ENCODE results near the gene KLF7.

The KLF7 gene

DNA sequence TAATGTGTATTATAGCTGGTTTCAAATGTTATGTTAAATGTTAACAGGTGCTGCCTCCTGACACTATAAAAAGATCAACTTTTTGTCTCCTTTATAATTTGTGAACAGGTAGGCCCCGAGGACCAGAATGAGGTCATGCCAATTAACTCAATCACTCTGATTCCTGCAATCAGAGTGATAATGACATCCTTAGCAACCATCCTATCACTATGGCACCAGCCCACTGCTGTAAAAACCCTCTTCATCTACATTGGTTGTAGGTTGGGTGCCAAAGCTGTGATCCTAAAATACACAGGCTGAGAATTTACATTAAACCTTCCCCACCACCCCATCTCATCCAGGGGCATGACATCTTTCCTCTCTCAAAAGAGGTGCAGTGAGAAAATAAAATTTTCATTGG is 122.9 kb downstream of the KLF7 start:
- H3K4me1 ChIP-seq (ENCODE audit: insufficient read depth, low read length) = peaks cover 7% of the 10 kb centered on the region; the same call in 1 of the 2 replicates
- H3K27ac ChIP-seq (ENCODE audit: low read length) = no peak overlapping the region
- no peak overlapping the region for H3K4me2 ChIP-seq (ENCODE audit: insufficient read depth, low read length)
- H4K20me1 ChIP-seq (ENCODE audit: insufficient read depth, low read length) = no peaks in the 10 kb centered on the region
- no peak overlapping the region for H3K4me3 ChIP-seq (ENCODE audit: low read depth in 1 of 2, low read length in 2 of 2)
- TF ChIP-seq, protein P1, sequence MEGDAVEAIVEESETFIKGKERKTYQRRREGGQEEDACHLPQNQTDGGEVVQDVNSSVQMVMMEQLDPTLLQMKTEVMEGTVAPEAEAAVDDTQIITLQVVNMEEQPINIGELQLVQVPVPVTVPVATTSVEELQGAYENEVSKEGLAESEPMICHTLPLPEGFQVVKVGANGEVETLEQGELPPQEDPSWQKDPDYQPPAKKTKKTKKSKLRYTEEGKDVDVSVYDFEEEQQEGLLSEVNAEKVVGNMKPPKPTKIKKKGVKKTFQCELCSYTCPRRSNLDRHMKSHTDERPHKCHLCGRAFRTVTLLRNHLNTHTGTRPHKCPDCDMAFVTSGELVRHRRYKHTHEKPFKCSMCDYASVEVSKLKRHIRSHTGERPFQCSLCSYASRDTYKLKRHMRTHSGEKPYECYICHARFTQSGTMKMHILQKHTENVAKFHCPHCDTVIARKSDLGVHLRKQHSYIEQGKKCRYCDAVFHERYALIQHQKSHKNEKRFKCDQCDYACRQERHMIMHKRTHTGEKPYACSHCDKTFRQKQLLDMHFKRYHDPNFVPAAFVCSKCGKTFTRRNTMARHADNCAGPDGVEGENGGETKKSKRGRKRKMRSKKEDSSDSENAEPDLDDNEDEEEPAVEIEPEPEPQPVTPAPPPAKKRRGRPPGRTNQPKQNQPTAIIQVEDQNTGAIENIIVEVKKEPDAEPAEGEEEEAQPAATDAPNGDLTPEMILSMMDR (IDR thresholded peaks at IDR 0.05; ENCODE audit: borderline replicate concordance, extremely low read depth, low read length, poor library complexity, severe bottlenecking) = no peak
- TF ChIP-seq EZH2 (IDR thresholded peaks at IDR 0.05; ENCODE audit: borderline replicate concordance, low read depth, low read length, severe bottlenecking) = no peak
- no peaks in the 10 kb centered on the region for H3K9me3 ChIP-seq (ENCODE audit: insufficient read depth, low read length, severe bottlenecking)
- no peaks in the 10 kb centered on the region for H3K36me3 ChIP-seq (ENCODE audit: insufficient read depth, low read length)
- ATAC-seq (ENCODE audit: insufficient read depth, low read depth) (no peak), DNase-seq (no peak)
- H3K27me3 ChIP-seq (ENCODE audit: insufficient read depth, low read length, poor library complexity) = peaks cover 3% of the 10 kb centered on the region
- no peaks in the 10 kb centered on the region for H3K79me2 ChIP-seq (ENCODE audit: insufficient read depth, low read length)
- H3K9ac ChIP-seq (ENCODE audit: low read depth, low read length) = no peak overlapping the region
- H2AFZ ChIP-seq (ENCODE audit: low read depth, low read length) = no peak overlapping the region

DNA sequence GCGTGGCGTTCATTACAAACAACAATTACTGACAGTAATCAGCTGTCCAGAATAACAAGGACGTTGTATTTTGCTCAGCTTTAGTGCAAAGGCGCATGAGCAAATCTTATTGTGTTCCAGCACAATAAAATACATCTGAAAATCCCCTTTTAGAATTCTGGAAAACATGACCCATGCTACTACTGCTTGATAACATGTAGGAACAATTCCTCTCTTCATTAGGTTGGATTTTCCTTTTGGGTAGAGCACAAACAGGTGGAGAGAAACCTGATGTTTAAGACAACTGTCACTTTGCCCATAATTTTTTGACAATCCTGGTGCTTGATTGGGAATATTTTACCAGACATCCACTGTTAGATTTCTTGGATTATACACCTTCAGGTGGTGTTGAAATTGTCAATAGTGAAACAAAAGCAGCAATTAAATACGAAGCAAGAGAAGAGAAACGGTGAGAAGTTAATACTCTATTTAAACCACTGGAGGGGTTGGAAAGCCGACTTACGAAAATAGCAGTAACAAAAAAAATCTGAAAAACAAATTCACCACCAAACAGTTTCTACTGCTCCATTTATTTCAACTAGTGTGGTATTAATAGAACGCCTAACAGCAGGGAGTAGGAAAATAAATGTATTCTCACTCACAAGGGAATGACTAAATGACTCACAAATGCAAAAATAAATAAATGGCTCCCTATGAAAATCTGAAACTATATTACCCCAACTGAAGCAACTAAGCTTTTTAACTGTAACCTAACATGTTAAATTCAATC is 123.8 kb downstream of the KLF7 start:
- TF ChIP-seq, protein P1 (IDR thresholded peaks at IDR 0.05; ENCODE audit: borderline replicate concordance, extremely low read depth, low read length, poor library complexity, severe bottlenecking) = no peak
- Histone ChIP-seq H3K4me1 (ENCODE audit: insufficient read depth, low read length) (peaks cover 4% of the 10 kb centered on the region; the same call in 1 of the 2 replicates), H4K20me1 (ENCODE audit: insufficient read depth, low read length) (no peaks in the 10 kb centered on the region), H3K36me3 (ENCODE audit: insufficient read depth, low read length) (no peaks in the 10 kb centered on the region), H3K9me3 (ENCODE audit: insufficient read depth, low read length, severe bottlenecking) (no peaks in the 10 kb centered on the region), H3K27me3 (ENCODE audit: insufficient read depth, low read length, poor library complexity) (peaks cover 3% of the 10 kb centered on the region), H2AFZ (ENCODE audit: low read depth, low read length) (no peak overlapping the region), H3K79me2 (ENCODE audit: insufficient read depth, low read length) (no peaks in the 10 kb centered on the region), H3K9ac (ENCODE audit: low read depth, low read length) (no peak overlapping the region), H3K4me2 (ENCODE audit: insufficient read depth, low read length) (no peak overlapping the region), H3K4me3 (ENCODE audit: low read depth in 1 of 2, low read length in 2 of 2) (no peak overlapping the region), H3K27ac (ENCODE audit: low read length) (no peak overlapping the region)
- ATAC-seq (ENCODE audit: insufficient read depth, low read depth) (no peak), DNase-seq (no peak)

DNA sequence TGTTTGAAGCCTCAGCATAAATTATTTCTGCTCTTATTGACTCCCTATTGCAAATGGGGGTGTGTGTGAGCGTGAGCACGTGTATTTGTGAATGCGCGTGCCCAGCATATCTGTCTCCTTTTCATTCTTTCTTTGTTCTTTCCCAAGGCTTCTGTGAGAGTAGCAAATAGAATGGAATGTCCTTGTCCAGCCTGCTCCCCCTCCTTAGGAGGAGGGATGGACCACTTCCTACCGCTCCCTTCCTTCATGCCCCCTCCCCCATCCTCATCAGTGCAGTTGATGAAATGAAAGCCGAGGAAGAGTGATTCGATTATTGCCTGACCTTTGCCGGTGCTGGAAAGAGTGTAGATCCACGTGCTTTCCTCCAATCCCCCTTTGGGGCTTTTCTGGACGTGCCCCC is 124.5 kb downstream of the KLF7 start:
- no peak for ATAC-seq (ENCODE audit: insufficient read depth, low read depth)
- Histone ChIP-seq H3K27ac (ENCODE audit: low read length) (no peak overlapping the region), H3K4me2 (ENCODE audit: insufficient read depth, low read length) (no peak overlapping the region)

More for the DNA sequence above, 124.5 kb downstream of the KLF7 start:
- Histone ChIP-seq H3K4me1 (ENCODE audit: insufficient read depth, low read length) (no peaks in the 10 kb centered on the region), H3K36me3 (ENCODE audit: insufficient read depth, low read length) (no peaks in the 10 kb centered on the region), H3K79me2 (ENCODE audit: insufficient read depth, low read length) (no peaks in the 10 kb centered on the region), H3K9me3 (ENCODE audit: insufficient read depth, low read length, severe bottlenecking) (no peaks in the 10 kb centered on the region), H2AFZ (ENCODE audit: low read depth, low read length) (no peak overlapping the region), H3K27me3 (ENCODE audit: insufficient read depth, low read length, poor library complexity) (peaks cover 3% of the 10 kb centered on the region), H3K4me3 (ENCODE audit: low read depth in 1 of 2, low read length in 2 of 2) (no peak overlapping the region), H3K9ac (ENCODE audit: low read depth, low read length) (no peak overlapping the region), H4K20me1 (ENCODE audit: insufficient read depth, low read length) (no peaks in the 10 kb centered on the region)
- no peak for DNase-seq
- TF ChIP-seq EZH2 (IDR thresholded peaks at IDR 0.05; ENCODE audit: borderline replicate concordance, low read depth, low read length, severe bottlenecking) = no peak
- TF ChIP-seq, protein P1 (IDR thresholded peaks at IDR 0.05; ENCODE audit: borderline replicate concordance, extremely low read depth, low read length, poor library complexity, severe bottlenecking) = no peak

All from DND-41 (cell line).